ENCODE data around the gene AP1G1. TPM values are rescaled to one million over a fixed set of nuclear protein-coding genes. Genes with fewer than 3 reads are reported as not detected.
A peak's percentile ranks its signal among the peaks of the same experiment; 100 is the strongest.
"Not testable (repeated sequence)": the region's sequence is repeated elsewhere in the genome, so short reads cannot be mapped to it uniquely, and the experiment has no call there.

Gene AP1G1
- total RNA-seq (2014; rRNA removed; shearing (Covaris generic)), result 58.9 and 78.4 TPM in 2 replicates

- DNase-seq (ENCODE audit: low read depth), result peak; percentile 96
Observed at GRCh38 chr16:71808593-71809459, at the start of gene AP1G1. AP1G1 (minus strand) TSS chr16:71808834; CDS start chr16:71789479, 19,355 bp downstream.

DNA sequence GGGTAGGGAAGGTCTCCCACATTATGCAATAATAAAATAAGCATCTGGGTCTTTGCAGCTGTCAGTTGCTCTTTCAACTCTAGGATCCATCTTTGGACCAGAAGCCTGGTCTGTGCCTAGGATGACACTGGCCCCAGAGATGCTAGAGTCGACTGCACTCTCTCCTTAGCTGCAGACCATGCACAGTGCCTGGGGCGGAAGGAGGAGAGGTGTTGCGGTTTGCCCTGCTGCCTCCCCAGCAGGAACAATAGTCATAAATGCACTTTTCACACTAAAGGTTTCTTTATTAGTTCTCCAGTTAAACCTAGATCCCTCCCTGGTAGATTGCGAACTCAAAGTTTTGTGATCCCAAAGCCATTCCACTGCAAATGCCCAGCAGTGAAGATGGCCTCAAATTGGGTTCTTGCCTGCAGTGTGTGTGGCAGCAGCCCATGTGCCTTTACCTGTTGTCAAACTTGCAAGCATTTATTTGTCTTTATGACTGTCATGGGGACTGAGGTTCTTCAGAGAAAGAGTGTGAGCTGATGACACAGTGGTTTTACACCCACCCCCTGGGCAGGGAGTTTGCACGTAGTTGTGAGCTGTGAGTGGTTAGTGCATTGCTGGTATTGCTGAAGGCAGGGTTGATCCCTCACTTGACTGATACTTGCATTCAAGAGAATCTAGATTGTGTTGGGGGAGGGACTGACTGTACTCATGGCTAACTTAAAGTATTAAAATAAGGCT is 47.5 kb upstream of the AP1G1 start:
- DNase-seq (ENCODE audit: low read depth), result no peak

- peak; percentile 68 for DNase-seq (ENCODE audit: low read depth)
Observed at GRCh38 chr16:71854369-71854948, 45.8 kb upstream of the AP1G1 start.

DNA sequence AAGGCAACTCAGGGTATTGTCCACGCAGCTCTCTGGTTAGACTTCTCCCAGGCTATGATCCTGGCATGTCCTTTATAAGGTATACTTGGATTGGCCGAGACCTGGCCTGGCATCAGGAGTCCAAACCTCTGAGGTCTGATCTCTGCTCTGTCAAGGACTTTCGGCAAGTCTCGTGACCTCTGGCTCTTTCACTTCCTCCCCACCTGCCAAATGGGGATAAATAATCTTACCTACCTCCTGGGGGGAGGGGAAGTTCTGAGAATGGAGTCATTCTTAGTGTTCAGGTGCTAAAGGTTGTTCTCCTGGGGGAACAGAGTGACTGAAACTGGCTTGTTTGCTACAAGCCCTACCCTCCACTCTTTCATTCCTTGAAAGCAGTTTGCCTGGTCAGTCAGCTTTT is 44.8 kb upstream of the AP1G1 start:
- no peak for DNase-seq (ENCODE audit: low read depth)

DNA sequence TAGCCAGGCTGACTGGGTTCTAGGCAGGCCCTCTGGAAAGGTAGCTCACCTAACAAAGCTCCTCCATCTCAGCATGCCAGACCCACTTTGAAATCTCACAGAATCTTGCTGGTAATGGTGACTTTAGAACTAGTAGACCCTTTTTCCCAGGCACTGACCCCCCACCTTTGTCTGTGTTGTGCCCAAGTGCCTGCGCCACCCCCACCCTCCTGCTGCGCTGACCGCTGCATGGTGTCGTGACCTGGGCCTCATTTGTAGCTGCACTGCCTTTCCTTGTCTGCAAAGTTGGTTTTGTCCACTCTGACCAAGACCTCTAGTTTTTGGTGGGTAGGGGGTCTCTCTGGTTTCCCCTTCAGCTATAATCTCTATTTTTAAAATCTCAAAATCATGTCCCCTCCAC is 43.9 kb upstream of the AP1G1 start:
- no peak for DNase-seq (ENCODE audit: low read depth)

DNA sequence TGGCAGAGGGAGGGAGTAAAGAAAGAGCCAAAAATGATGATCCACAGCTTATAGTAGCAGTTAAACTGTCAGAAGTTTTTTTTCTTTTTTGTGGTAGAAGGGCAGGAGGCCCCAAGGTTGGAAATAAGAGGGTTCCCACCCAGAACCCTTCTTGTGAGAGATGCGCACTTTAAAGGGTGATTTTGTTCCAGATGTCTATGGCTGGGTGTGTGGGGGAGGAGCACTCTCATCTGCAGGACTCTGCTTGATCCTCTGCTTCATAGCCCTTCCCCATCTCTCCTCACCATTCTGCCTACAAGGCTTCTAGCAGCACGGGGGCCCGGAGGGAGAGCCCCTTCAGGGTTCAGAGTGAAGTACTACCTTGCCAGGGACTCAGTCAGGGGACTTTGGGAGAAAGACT is 43.5 kb upstream of the AP1G1 start:
- DNase-seq (ENCODE audit: low read depth), result no peak

DNA sequence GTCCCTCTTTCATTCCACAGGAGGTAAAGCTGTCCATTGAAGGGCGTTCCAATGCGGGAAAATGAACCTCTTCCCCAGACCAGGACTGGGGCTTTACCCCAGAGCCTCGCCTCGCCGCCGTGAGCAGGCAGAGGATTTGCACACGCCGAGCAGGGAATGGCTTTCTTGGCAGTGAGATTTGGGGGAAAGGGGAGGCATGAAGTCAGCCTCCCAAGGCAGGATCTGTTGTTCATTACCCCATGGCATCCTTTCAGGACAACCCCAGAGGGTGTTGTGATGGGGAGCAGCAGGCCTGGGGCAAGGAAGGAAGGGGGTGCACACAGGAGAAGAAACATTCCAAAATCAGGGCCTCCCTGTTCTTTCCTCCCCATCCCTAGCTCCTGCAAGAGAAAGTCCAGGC is 43.1 kb upstream of the AP1G1 start:
- DNase-seq (ENCODE audit: low read depth), result no peak

DNA sequence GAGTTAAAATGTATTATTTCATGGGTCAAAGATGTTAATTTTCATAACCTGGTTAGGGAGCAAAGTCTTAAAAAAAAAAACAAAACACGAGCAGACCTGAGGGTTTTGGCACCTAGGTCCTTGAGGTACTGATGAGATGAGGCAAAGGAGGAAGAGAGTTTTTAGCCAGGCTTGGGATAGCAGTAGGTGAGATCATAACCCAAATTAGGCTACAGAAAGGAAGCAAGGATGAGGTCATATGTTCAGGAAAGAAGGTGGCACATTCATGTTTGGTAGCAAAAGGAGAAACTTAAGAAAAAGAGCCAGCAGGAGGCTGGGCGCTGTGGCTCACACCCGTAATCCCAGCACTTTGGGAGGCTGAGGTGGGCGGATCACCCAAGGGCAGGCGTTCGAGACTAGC is 40.0 kb upstream of the AP1G1 start:
- DNase-seq (ENCODE audit: low read depth), result no peak

DNA sequence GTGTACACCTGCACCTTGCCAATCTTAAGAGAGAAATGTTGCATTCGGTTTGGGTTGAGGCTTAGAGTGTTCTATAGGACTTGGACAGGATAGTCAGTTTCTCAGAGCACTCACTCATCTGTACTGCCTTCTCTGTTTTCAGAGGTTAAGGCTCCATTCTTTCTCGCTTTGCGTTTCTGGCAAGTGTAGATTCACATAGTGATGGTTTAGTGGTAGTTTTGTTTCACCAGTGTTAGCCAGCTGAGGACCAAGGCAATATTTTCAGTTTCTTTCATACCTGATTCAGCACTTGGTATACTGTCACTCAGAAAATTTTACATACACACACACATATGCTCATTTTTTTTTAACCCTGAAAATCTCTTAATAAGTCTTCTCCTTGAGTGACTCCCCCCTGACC is 38.5 kb upstream of the AP1G1 start:
- no peak for DNase-seq (ENCODE audit: low read depth)

- DNase-seq (ENCODE audit: low read depth), result peak; percentile 28
Observed at GRCh38 chr16:71846431-71846830, 37.8 kb upstream of the AP1G1 start.

- peak; percentile 92 for DNase-seq (ENCODE audit: low read depth)
Observed at GRCh38 chr16:71845639-71846430, 37.2 kb upstream of the AP1G1 start, which contains the start of gene ATXN1L. ATXN1L (plus strand) TSS chr16:71845976; CDS start chr16:71849741, 3,765 bp downstream.

DNA sequence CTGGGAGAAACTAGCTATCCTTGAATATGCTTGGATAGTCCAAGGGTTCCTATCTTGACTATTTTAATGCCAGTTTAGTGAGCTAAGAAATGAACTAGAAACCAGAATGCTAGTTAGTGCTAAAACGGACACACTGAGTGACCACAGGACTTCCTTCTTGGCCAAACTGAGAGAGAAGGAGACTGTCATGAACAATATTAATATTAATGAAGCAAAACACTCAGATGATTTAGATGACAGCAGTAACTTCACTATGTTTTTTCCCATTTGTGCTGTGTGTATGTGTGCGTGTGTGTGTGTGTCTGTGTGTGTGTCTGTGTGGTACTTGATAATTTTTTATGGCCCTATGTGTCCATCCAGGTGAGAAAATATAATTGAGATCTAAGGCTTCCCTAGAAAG is 34.9 kb upstream of the AP1G1 start:
- DNase-seq (ENCODE audit: low read depth), result no peak

DNA sequence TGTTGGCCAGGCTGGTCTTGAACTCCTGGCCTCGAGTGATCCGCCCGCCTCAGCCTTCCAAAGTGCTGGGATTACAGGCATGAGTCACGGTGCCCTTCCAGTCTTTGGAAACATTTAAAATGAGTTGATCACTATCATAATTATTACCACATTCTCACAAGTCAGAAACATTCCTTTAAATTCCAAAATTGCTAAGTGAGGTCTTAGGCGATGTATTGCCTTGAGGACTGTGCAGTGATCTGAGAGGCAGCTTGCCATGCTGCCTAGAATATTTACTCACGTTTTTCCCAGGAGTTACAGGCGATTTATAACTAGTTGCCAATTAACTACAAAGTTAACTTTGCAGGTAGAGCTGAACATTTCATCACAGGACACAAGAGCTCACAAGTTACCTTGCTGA is 31.4 kb upstream of the AP1G1 start:
- DNase-seq (ENCODE audit: low read depth), result peak; percentile 36

- DNase-seq (ENCODE audit: low read depth), result no peak
Observed at GRCh38 chr16:71837150-71837549, 28.5 kb upstream of the AP1G1 start.

GRCh38 chr16:71834291-71834690 is 25.7 kb upstream of the AP1G1 start:
- no peak for DNase-seq (ENCODE audit: low read depth)

DNA sequence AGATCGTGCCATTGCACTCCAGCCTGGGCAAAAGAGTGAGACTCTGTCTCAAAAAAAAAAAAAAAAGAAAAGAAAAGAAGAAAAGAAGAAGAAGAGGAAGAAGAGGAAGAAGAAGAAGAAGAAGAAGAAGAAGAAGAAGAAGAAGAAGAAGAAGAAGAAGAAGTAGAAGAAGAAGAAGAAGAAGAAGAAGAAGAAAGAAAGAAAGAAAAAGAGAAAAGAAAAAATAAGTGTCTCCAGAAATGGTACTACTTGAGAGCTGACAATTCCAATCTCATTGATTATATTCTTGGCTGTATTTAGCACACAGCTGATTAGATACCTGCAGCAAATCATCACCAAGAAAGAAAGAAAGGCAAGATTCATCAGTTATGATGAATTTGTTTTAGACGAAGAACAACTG is 23.5 kb upstream of the AP1G1 start:
- DNase-seq (ENCODE audit: low read depth), result not testable (repeated sequence)

GRCh38 chr16:71831698-71832097 is 23.1 kb upstream of the AP1G1 start:
- not testable (repeated sequence) for DNase-seq (ENCODE audit: low read depth)

DNA sequence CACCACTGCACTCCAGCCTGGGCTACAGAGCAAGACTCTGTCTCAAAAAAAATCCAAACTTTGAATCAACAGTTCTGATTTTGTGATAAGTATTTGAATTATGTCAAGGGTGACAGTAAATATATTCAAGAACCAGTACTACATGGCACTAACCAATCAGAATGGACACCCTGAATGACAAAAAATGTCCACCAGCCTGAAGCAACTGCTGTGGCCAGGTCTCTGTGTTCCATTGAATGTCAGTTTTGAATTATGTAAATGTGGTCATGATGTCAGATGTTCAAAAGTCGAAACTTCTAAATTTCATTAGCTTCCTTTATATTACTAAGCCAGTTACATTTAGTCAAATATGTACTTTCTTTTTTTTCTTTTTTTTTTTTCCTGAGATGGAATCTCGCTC is 21.7 kb upstream of the AP1G1 start:
- DNase-seq (ENCODE audit: low read depth), result no peak

GRCh38 chr16:71826533-71827017 is 17.9 kb upstream of the AP1G1 start:
- no peak for DNase-seq (ENCODE audit: low read depth)

DNA sequence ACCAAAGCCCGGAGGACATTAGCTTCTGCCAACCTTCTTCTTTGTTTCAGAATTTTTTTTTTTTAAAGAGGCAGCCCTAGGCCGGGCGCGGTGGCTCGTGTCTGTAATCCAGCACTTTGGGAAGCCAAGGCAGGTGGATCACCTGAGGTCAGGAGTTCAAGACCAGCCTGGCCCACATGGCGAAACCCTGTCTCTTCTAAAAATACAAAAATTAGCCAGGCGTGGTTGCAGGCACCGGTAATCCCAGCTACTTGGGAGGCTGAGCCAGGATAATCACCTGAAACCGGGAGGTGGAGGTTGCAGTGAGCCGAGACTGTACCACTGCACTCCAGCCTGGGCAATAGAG is 8.5 kb upstream of the AP1G1 start:
- not testable (repeated sequence) for DNase-seq (ENCODE audit: low read depth)

- DNase-seq (ENCODE audit: low read depth), result peak; percentile 69
Observed at GRCh38 chr16:71811261-71811803, 2.7 kb upstream of the AP1G1 start.

All from M059J (cell line).